GM23338 (cell line): ENCODE data around the gene PHLDA3. TPM values are rescaled to one million over a fixed set of nuclear protein-coding genes. Genes with fewer than 3 reads are reported as not detected.

ENCODE experiments used
- ATAC-seq: fragments of 200-7000 bp; cut with Tn5 transposase; 3 replicates; pipeline ENCODE4 v1.9.1; 2020
- DNase-seq: peaks from one replicate; pipeline ENCODE4 v3.0.0-alpha.2; 2015; ENCODE audit warnings: low spot score
- H2AFZ ChIP-seq: fragments of 200-600 bp; sonication (generic); 2 replicates; pipeline ENCODE4 v1.8.0; 2016; ENCODE audit warnings: antibody characterized with exemption, mild to moderate bottlenecking, moderate library complexity
- H3F3A ChIP-seq: fragments of 200-600 bp; sonication (generic); replicated peaks from 2 replicates; pipeline ENCODE4 v1.8.0; 2017; ENCODE audit warnings: antibody characterized with exemption, mixed run types, low read depth
- H3K27ac ChIP-seq: fragments of 200-600 bp; sonication (generic); 2 replicates; pipeline ENCODE4 v1.6.1; 2016; ENCODE audit warnings: low read depth
- H3K27me3 ChIP-seq: fragments of 200-600 bp; sonication (generic); 2 replicates; pipeline ENCODE4 v1.8.0; 2016; ENCODE audit warnings: mild to moderate bottlenecking, mixed run types, moderate library complexity; ENCODE audit not compliant: insufficient read depth
- H3K36me3 ChIP-seq: fragments of 200-600 bp; sonication (generic); 2 replicates; pipeline ENCODE4 v1.8.0; 2016; ENCODE audit warnings: mild to moderate bottlenecking; ENCODE audit not compliant: insufficient read depth
- H3K4me1 ChIP-seq: fragments of 200-600 bp; sonication (generic); 2 replicates; pipeline ENCODE4 v1.8.0; 2016; ENCODE audit warnings: mild to moderate bottlenecking, moderate library complexity; ENCODE audit not compliant: insufficient read depth
- H3K4me2 ChIP-seq: fragments of 200-600 bp; sonication (generic); 2 replicates; pipeline ENCODE4 v1.7.1; 2017; ENCODE audit warnings: mixed run types
- H3K4me3 ChIP-seq: fragments of 200-600 bp; sonication (generic); 2 replicates; pipeline ENCODE4 v1.6.1; 2016; ENCODE audit warnings: mixed run types
- H3K79me2 ChIP-seq: fragments of 200-600 bp; sonication (generic); replicated peaks from 2 replicates; pipeline ENCODE4 v1.8.0; 2017; ENCODE audit warnings: mild to moderate bottlenecking; ENCODE audit not compliant: insufficient read depth
- H3K9me2 ChIP-seq: fragments of 200-600 bp; sonication (generic); 2 replicates; pipeline ENCODE4 v1.8.0; 2017; ENCODE audit not compliant: insufficient read depth
- H4K20me1 ChIP-seq: fragments of 200-600 bp; sonication (generic); replicated peaks from 2 replicates; pipeline ENCODE4 v1.8.0; 2017; ENCODE audit warnings: mild to moderate bottlenecking; ENCODE audit not compliant: insufficient read depth
- H3K27ac Mint-ChIP-seq: 2 replicates; pipeline ENCODE4 v1.8.0; 2020; ENCODE audit warnings: inconsistent platforms, mild to moderate bottlenecking, moderate library complexity, mixed read lengths
- H3K27me3 Mint-ChIP-seq: 3 replicates; pipeline ENCODE4 v1.8.0; 2022; ENCODE audit warnings: low read depth, mild to moderate bottlenecking, moderate library complexity, mixed read lengths, inconsistent platforms; ENCODE audit not compliant: insufficient read depth, poor library complexity
- H3K36me3 Mint-ChIP-seq: 3 replicates; pipeline ENCODE4 v1.8.0; 2021; ENCODE audit warnings: low read depth, mild to moderate bottlenecking, inconsistent platforms, moderate library complexity, mixed read lengths
- H3K4me1 Mint-ChIP-seq: 3 replicates; pipeline ENCODE4 v1.8.0; 2020; ENCODE audit warnings: mild to moderate bottlenecking, inconsistent platforms, mixed read lengths
- H3K4me3 Mint-ChIP-seq: 3 replicates; pipeline ENCODE4 v1.8.0; 2021; ENCODE audit warnings: moderate library complexity, mild to moderate bottlenecking, inconsistent platforms, mixed read lengths
- H3K9me3 Mint-ChIP-seq: 3 replicates; pipeline ENCODE4 v1.8.0; 2020; ENCODE audit warnings: moderate library complexity, mild to moderate bottlenecking, inconsistent platforms, mixed read lengths
- NANOG ChIP-seq: IDR thresholded peaks from 2 replicates; pipeline ENCODE4 v1.6.1; 2016; ENCODE audit warnings: antibody characterized with exemption, borderline replicate concordance
- POLR2AphosphoS5 ChIP-seq: IDR thresholded peaks from 2 replicates; pipeline ENCODE4 v1.6.1; 2016; ENCODE audit warnings: antibody characterized with exemption, low read depth
- REST ChIP-seq: IDR thresholded peaks from one replicate; pipeline ENCODE4 v1.6.1; 2018; ENCODE audit warnings: antibody characterized with exemption; ENCODE audit not compliant: unreplicated experiment
- ZNF114 ChIP-seq: fragments of 250-450 bp; sonication (Bioruptor Pico); IDR thresholded peaks from 2 replicates; pipeline ENCODE4 v1.5.0; 2020; ENCODE audit warnings: mild to moderate bottlenecking, moderate library complexity
- polyA plus RNA-seq: library from polyadenylated mRNA; unstranded; fragments of >200 nt; fragmentation: Nextera tagmentation; extraction: Ambion mirVana; gene quantifications from 2 replicates; pipeline ENCODE4 v1.2.1, GENCODE V29; 2016
- total RNA-seq: library from RNA; depleted of rRNA; stranded (reverse); fragments of >200 nt; shearing (Covaris generic); gene quantifications from 2 replicates; pipeline ENCODE4 v1.2.3, GENCODE V29; 2014
- TF ChIP-seq, protein P1 (sequence below): IDR thresholded peaks from 2 replicates; pipeline ENCODE4 v1.6.1; 2016; ENCODE audit warnings: antibody characterized with exemption
- TF ChIP-seq, protein P2 (sequence below), 2 experiments: fragments of 200-600 bp in 1 of 2; sonication (generic) in 1 of 2; conservative IDR thresholded peaks; 2 replicates each; pipeline versions ENCODE4 v1.5.1 to v1.6.1; 2016 to 2017; ENCODE audit warnings: antibody characterized with exemption in 2 of 2, low read depth in 2 of 2, mild to moderate bottlenecking in 2 of 2, moderate library complexity in 1 of 2
- TF ChIP-seq, protein P3 (sequence below): fragments of 250-450 bp; sonication (Bioruptor Pico); IDR thresholded peaks from 2 replicates; pipeline ENCODE4 v1.5.0; 2020; ENCODE audit warnings: mild to moderate bottlenecking, moderate library complexity

Gene PHLDA3
- total and polyA plus RNA-seq, 2 experiments from 2014 or later: 37.5 to 87.4 TPM

- TF ChIP-seq REST (no peak), NANOG (no peak), ZNF114 (no peak)
- TF ChIP-seq, protein P1, sequence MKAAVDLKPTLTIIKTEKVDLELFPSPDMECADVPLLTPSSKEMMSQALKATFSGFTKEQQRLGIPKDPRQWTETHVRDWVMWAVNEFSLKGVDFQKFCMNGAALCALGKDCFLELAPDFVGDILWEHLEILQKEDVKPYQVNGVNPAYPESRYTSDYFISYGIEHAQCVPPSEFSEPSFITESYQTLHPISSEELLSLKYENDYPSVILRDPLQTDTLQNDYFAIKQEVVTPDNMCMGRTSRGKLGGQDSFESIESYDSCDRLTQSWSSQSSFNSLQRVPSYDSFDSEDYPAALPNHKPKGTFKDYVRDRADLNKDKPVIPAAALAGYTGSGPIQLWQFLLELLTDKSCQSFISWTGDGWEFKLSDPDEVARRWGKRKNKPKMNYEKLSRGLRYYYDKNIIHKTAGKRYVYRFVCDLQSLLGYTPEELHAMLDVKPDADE: no peak
- TF ChIP-seq, protein P2, sequence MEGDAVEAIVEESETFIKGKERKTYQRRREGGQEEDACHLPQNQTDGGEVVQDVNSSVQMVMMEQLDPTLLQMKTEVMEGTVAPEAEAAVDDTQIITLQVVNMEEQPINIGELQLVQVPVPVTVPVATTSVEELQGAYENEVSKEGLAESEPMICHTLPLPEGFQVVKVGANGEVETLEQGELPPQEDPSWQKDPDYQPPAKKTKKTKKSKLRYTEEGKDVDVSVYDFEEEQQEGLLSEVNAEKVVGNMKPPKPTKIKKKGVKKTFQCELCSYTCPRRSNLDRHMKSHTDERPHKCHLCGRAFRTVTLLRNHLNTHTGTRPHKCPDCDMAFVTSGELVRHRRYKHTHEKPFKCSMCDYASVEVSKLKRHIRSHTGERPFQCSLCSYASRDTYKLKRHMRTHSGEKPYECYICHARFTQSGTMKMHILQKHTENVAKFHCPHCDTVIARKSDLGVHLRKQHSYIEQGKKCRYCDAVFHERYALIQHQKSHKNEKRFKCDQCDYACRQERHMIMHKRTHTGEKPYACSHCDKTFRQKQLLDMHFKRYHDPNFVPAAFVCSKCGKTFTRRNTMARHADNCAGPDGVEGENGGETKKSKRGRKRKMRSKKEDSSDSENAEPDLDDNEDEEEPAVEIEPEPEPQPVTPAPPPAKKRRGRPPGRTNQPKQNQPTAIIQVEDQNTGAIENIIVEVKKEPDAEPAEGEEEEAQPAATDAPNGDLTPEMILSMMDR (conservative IDR thresholded peaks at IDR 0.05; ENCODE audit: low read depth in 2 of 2): no peak
These were observed 12.3 kb downstream of the PHLDA3 start (continued) for GRCh38 chr1:201456499-201457309.

DNA sequence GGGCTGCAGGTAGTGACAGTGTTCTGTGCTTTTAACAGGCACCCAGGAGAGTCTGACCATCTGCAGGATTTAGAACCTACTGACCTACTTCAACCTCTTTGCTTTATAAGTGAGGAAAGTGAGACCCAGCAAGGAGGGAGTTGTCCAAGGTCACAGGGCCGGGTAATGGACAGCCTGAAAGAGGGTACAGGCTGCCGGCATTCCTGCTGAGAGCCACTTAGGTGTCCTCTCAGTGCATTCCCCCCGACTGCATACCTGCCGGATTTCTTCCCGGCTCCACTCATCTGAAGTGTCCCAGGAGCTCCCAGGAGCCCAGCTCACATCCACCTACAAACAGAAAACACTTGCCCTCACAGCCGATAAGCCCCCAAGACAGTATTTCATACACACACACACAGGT is 13.9 kb downstream of the PHLDA3 start:
- ATAC-seq: no peak
- TF ChIP-seq REST (no peak), POLR2AphosphoS5 (no peak)
- TF ChIP-seq, protein P3, sequence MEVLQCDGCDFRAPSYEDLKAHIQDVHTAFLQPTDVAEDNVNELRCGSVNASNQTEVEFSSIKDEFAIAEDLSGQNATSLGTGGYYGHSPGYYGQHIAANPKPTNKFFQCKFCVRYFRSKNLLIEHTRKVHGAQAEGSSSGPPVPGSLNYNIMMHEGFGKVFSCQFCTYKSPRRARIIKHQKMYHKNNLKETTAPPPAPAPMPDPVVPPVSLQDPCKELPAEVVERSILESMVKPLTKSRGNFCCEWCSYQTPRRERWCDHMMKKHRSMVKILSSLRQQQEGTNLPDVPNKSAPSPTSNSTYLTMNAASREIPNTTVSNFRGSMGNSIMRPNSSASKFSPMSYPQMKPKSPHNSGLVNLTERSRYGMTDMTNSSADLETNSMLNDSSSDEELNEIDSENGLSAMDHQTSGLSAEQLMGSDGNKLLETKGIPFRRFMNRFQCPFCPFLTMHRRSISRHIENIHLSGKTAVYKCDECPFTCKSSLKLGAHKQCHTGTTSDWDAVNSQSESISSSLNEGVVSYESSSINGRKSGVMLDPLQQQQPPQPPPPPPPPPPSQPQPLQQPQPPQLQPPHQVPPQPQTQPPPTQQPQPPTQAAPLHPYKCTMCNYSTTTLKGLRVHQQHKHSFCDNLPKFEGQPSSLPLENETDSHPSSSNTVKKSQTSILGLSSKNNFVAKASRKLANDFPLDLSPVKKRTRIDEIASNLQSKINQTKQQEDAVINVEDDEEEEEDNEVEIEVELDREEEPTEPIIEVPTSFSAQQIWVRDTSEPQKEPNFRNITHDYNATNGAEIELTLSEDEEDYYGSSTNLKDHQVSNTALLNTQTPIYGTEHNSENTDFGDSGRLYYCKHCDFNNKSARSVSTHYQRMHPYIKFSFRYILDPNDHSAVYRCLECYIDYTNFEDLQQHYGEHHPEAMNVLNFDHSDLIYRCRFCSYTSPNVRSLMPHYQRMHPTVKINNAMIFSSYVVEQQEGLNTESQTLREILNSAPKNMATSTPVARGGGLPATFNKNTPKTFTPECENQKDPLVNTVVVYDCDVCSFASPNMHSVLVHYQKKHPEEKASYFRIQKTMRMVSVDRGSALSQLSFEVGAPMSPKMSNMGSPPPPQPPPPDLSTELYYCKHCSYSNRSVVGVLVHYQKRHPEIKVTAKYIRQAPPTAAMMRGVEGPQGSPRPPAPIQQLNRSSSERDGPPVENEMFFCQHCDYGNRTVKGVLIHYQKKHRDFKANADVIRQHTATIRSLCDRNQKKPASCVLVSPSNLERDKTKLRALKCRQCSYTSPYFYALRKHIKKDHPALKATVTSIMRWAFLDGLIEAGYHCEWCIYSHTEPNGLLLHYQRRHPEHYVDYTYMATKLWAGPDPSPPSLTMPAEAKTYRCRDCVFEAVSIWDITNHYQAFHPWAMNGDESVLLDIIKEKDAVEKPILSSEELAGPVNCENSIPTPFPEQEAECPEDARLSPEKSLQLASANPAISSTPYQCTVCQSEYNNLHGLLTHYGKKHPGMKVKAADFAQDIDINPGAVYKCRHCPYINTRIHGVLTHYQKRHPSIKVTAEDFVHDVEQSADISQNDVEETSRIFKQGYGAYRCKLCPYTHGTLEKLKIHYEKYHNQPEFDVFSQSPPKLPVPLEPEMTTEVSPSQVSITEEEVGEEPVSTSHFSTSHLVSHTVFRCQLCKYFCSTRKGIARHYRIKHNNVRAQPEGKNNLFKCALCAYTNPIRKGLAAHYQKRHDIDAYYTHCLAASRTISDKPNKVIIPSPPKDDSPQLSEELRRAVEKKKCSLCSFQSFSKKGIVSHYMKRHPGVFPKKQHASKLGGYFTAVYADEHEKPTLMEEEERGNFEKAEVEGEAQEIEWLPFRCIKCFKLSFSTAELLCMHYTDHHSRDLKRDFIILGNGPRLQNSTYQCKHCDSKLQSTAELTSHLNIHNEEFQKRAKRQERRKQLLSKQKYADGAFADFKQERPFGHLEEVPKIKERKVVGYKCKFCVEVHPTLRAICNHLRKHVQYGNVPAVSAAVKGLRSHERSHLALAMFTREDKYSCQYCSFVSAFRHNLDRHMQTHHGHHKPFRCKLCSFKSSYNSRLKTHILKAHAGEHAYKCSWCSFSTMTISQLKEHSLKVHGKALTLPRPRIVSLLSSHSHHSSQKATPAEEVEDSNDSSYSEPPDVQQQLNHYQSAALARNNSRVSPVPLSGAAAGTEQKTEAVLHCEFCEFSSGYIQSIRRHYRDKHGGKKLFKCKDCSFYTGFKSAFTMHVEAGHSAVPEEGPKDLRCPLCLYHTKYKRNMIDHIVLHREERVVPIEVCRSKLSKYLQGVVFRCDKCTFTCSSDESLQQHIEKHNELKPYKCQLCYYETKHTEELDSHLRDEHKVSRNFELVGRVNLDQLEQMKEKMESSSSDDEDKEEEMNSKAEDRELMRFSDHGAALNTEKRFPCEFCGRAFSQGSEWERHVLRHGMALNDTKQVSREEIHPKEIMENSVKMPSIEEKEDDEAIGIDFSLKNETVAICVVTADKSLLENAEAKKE (CRISPR knock-in tag): no peak

More for the DNA sequence above, 13.9 kb downstream of the PHLDA3 start:
- no peaks in the 10 kb centered on the region for H3K27me3 ChIP-seq
- Mint-ChIP-seq H3K9me3 (no peaks in the 10 kb centered on the region), H3K4me3 (no peak overlapping the region), H3K27me3 (peaks cover 6% of the 10 kb centered on the region), H3K27ac (no peak overlapping the region), H3K4me1 (peaks cover 41% of the 10 kb centered on the region), H3K36me3 (no peaks in the 10 kb centered on the region)
- no peak overlapping the region for H3K4me2 ChIP-seq
- H3K9me2 ChIP-seq: no peaks in the 10 kb centered on the region
- H3K79me2 ChIP-seq: no peaks in the 10 kb centered on the region
- no peaks in the 10 kb centered on the region for H3K36me3 ChIP-seq
- no peak overlapping the region for H3K4me3 ChIP-seq
- peaks cover 27% of the 10 kb centered on the region for H3K4me1 ChIP-seq
- H3K27ac ChIP-seq: no peak overlapping the region
- no peaks in the 10 kb centered on the region for H4K20me1 ChIP-seq
- DNase-seq: no peak
- no peak overlapping the region for H2AFZ ChIP-seq
- H3F3A ChIP-seq: no peaks in the 10 kb centered on the region
